HepG2 (cell line): Measurements from ENCODE around the gene ZNF117. TPM values are rescaled to one million over a fixed set of nuclear protein-coding genes. Genes with fewer than 3 reads are reported as not detected.

Experiments
- CREB1 ChIP-seq, 2 experiments: fragments of 450-650 bp in 1 of 2; IDR thresholded peaks; 2 replicates each; pipeline ENCODE4 v1.6.1; 2016 to 2017; ENCODE audit warnings: control low read depth in 1 of 2, mild to moderate bottlenecking in 1 of 2, missing compliant biosample characterization in 1 of 2, missing genetic modification characterization in 1 of 2
- ELF3 ChIP-seq: IDR thresholded peaks from 2 replicates; pipeline ENCODE4 v1.6.1; 2016; ENCODE audit warnings: missing genetic modification reagents, missing compliant biosample characterization
- ERF ChIP-seq: IDR thresholded peaks from 2 replicates; pipeline ENCODE4 v1.6.1; 2018; ENCODE audit warnings: missing biosample characterization, missing genetic modification reagents
- KDM2A ChIP-seq: sonication (generic); formaldehyde crosslinking; IDR thresholded peaks from 2 replicates; pipeline ENCODE4 v1.4.0; 2020; ENCODE audit warnings: low read depth, missing genetic modification reagents, borderline replicate concordance
- MTA1 ChIP-seq: sonication (generic); formaldehyde crosslinking; IDR thresholded peaks from 2 replicates; pipeline ENCODE4 v1.4.0; 2020; ENCODE audit warnings: missing genetic modification reagents, mild to moderate bottlenecking, borderline replicate concordance
- MXI1 ChIP-seq: IDR thresholded peaks from 3 replicates; pipeline ENCODE4 v1.6.1; 2012; ENCODE audit warnings: low read depth, low read length, inconsistent platforms, borderline replicate concordance
- PCBP2 ChIP-seq: fragments of 200-400 bp; formaldehyde crosslinking; optimal IDR thresholded peaks from 2 replicates; pipeline ENCODE3; 2018; ENCODE audit warnings: low read length, low read depth; ENCODE audit not compliant: poor library complexity, severe bottlenecking
- SCMH1 ChIP-seq: sonication (generic); formaldehyde crosslinking; IDR thresholded peaks from 2 replicates; pipeline ENCODE4 v1.9.0; 2021; ENCODE audit warnings: missing genetic modification reagents, mild to moderate bottlenecking, borderline replicate concordance
- ZFP36L2 ChIP-seq: sonication (generic); formaldehyde crosslinking; IDR thresholded peaks from 2 replicates; pipeline ENCODE4 v1.4.0; 2020; ENCODE audit warnings: missing genetic modification reagents
- ZNF234 ChIP-seq: sonication (generic); formaldehyde crosslinking; conservative IDR thresholded peaks from 2 replicates; pipeline ENCODE4 v1.5.1; 2020; ENCODE audit warnings: mild to moderate bottlenecking, missing genetic modification reagents
- ZNF577 ChIP-seq: sonication (generic); formaldehyde crosslinking; IDR thresholded peaks from 2 replicates; pipeline ENCODE4 v1.4.0; 2020; ENCODE audit warnings: mild to moderate bottlenecking, low read depth, missing genetic modification reagents, borderline replicate concordance
- ZNF777 ChIP-seq: sonication (generic); formaldehyde crosslinking; IDR thresholded peaks from 2 replicates; pipeline ENCODE4 v1.4.0; 2020; ENCODE audit warnings: missing genetic modification reagents
- ZNF878 ChIP-seq: sonication (generic); formaldehyde crosslinking; IDR thresholded peaks from 2 replicates; pipeline ENCODE4 v1.8.1; 2023; ENCODE audit warnings: mild to moderate bottlenecking, missing genetic modification reagents, moderate library complexity
- polyA plus RNA-seq, 8 experiments: library from polyadenylated mRNA; depleted of rRNA in 3 of 8; stranded (reverse) in 7 of 8; unstranded in 1 of 8; fragments of >200 nt; fragmentation: Illumina TruSeq in 4 of 8; extraction: Trizol in 4 of 8; gene quantifications; 2 replicates each; pipeline versions ENCODE4 v1.2.1 to v1.2.3, GENCODE V29; 2011 to 2016; ENCODE audit warnings: low read depth in 4 of 8, missing spikeins in 1 of 8, mixed read lengths in 1 of 8; ENCODE audit not compliant: insufficient read depth in 1 of 8
- total RNA-seq, 5 experiments: library from RNA; depleted of rRNA; stranded (reverse); fragments of >200 nt; fragmentation: Illumina TruSeq; extraction: Trizol; gene quantifications; 2 replicates each; pipeline ENCODE4 v1.2.3, GENCODE V29; 2016; ENCODE audit warnings: low read depth in 1 of 5
- TF ChIP-seq, protein P1 (sequence below): sonication (generic); formaldehyde crosslinking; IDR thresholded peaks from 2 replicates; pipeline ENCODE4 v1.8.0; 2022; ENCODE audit warnings: mild to moderate bottlenecking, missing genetic modification reagents, borderline replicate concordance
- TF ChIP-seq, protein P2 (sequence below): sonication (generic); formaldehyde crosslinking; IDR thresholded peaks from 2 replicates; pipeline ENCODE4 v1.4.0; 2020; ENCODE audit warnings: missing genetic modification reagents
- TF ChIP-seq, protein P3 (sequence below): sonication (generic); formaldehyde crosslinking; IDR thresholded peaks from 2 replicates; pipeline ENCODE4 v1.5.0; 2020; ENCODE audit warnings: missing genetic modification reagents
- TF ChIP-seq, protein P4 (sequence below): sonication (generic); formaldehyde crosslinking; IDR thresholded peaks from 2 replicates; pipeline ENCODE4 v1.4.0; 2020; ENCODE audit warnings: missing genetic modification reagents
- TF ChIP-seq, protein P5 (sequence below), 2 experiments: fragments of 450-650 bp in 1 of 2; sonication (generic) in 1 of 2; formaldehyde crosslinking; IDR thresholded peaks; 2 replicates each; pipeline versions ENCODE4 v1.5.0 to v1.8.0; 2020 to 2022; ENCODE audit warnings: mild to moderate bottlenecking in 1 of 2, missing genetic modification reagents in 1 of 2
- TF ChIP-seq, protein P6 (sequence below): IDR thresholded peaks from 2 replicates; pipeline ENCODE4 v1.6.1; 2016; ENCODE audit warnings: mild to moderate bottlenecking, missing biosample characterization, missing genetic modification reagents

The ZNF117 gene
- total and polyA plus RNA-seq, 2 of the 13 experiments (the other 11 are each of a cell fraction or from before 2014, with no cell fraction given): 6.6 to 20.0 TPM

DNA sequence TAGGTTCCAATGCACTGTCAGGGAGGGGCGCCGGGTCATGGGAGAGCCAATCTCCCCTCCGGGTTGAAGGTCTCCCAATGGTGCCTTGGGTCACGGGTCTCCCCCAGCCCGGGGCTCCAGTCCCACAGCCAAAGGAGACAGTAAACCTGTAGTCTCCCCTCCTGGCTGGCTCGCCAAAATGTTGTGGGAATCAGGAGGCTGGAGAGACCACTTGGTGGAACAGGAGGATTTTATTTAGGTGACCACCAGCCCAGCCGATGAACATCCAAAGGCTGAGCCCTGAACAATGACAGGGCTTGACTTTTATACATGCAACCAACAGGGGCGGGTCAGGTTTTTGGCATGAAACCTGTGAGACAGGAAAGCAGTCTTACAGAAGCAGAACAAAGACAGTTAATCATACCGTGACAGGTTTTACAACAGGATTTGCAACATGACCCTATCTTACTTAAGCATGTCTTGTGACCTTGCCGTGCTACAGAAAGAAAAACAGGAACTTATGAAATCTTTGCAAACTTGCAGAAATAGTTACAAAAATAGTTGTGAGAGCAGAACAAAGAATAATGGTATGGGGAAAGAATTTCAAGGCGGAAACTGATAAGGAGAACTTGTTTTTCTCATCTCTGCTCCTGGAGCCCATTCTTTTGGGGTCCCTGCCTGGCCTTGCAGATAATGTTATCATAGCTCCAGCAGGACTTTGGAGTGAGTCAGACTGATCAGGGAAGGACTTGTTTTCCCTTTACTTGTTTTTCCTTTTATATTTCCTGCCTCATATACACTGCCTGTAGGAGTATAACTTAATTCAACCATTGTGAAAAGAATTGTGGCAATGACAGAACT is 8.5 kb upstream of the ZNF117 start (continued):
- TF ChIP-seq, protein P1, sequence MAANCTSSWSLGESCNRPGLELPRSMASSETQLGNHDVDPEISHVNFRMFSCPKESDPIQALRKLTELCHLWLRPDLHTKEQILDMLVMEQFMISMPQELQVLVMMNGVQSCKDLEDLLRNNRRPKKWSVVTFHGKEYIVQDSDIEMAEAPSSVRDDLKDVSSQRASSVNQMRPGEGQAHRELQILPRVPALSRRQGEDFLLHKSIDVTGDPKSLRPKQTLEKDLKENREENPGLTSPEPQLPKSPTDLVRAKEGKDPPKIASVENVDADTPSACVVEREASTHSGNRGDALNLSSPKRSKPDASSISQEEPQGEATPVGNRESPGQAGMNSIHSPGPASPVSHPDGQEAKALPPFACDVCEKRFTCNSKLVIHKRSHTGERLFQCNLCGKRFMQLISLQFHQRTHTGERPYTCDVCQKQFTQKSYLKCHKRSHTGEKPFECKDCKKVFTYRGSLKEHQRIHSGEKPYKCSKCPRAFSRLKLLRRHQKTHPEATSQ (CRISPR knock-in tag): no peak; the same call in 1 of the 2 replicates
- TF ChIP-seq ZFP36L2 (no peak), MXI1 (no peak), ZNF234 (0 out of 2 replicates have a peak, but pooled peaks have one; percentile 63), ELF3 (CRISPR knock-in tag) (peak; percentile 96), ERF (CRISPR knock-in tag) (peak; percentile 85), MTA1 (CRISPR knock-in tag) (peak; percentile 16; the same call in 1 of the 2 replicates), CREB1 (IDR thresholded peaks at IDR 0.05) (no peak), CREB1 (CRISPR knock-in tag; IDR thresholded peaks at IDR 0.05) (peak; percentile 75), ZNF878 (CRISPR knock-in tag) (no peak), KDM2A (no peak), ZNF777 (no peak), PCBP2 (no peak), SCMH1 (CRISPR knock-in tag) (no peak), ZNF577 (CRISPR knock-in tag) (no peak)
- TF ChIP-seq, protein P2, sequence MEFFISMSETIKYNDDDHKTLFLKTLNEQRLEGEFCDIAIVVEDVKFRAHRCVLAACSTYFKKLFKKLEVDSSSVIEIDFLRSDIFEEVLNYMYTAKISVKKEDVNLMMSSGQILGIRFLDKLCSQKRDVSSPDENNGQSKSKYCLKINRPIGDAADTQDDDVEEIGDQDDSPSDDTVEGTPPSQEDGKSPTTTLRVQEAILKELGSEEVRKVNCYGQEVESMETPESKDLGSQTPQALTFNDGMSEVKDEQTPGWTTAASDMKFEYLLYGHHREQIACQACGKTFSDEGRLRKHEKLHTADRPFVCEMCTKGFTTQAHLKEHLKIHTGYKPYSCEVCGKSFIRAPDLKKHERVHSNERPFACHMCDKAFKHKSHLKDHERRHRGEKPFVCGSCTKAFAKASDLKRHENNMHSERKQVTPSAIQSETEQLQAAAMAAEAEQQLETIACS (CRISPR knock-in tag): no peak
- TF ChIP-seq, protein P3, sequence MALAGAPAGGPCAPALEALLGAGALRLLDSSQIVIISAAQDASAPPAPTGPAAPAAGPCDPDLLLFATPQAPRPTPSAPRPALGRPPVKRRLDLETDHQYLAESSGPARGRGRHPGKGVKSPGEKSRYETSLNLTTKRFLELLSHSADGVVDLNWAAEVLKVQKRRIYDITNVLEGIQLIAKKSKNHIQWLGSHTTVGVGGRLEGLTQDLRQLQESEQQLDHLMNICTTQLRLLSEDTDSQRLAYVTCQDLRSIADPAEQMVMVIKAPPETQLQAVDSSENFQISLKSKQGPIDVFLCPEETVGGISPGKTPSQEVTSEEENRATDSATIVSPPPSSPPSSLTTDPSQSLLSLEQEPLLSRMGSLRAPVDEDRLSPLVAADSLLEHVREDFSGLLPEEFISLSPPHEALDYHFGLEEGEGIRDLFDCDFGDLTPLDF (CRISPR knock-in tag): no peak
- TF ChIP-seq, protein P4, sequence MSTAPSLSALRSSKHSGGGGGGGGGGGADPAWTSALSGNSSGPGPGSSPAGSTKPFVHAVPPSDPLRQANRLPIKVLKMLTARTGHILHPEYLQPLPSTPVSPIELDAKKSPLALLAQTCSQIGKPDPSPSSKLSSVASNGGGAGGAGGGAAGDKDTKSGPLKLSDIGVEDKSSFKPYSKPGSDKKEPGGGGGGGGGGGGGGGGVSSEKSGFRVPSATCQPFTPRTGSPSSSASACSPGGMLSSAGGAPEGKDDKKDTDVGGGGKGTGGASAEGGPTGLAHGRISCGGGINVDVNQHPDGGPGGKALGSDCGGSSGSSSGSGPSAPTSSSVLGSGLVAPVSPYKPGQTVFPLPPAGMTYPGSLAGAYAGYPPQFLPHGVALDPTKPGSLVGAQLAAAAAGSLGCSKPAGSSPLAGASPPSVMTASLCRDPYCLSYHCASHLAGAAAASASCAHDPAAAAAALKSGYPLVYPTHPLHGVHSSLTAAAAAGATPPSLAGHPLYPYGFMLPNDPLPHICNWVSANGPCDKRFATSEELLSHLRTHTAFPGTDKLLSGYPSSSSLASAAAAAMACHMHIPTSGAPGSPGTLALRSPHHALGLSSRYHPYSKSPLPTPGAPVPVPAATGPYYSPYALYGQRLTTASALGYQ: peak; percentile 92
- TF ChIP-seq, protein P5, sequence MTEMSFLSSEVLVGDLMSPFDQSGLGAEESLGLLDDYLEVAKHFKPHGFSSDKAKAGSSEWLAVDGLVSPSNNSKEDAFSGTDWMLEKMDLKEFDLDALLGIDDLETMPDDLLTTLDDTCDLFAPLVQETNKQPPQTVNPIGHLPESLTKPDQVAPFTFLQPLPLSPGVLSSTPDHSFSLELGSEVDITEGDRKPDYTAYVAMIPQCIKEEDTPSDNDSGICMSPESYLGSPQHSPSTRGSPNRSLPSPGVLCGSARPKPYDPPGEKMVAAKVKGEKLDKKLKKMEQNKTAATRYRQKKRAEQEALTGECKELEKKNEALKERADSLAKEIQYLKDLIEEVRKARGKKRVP (CRISPR knock-in tag; IDR thresholded peaks at IDR 0.05): peak in 1 of 2 experiments; percentile 97; a peak in 2 of 4 replicates
- TF ChIP-seq, protein P6, sequence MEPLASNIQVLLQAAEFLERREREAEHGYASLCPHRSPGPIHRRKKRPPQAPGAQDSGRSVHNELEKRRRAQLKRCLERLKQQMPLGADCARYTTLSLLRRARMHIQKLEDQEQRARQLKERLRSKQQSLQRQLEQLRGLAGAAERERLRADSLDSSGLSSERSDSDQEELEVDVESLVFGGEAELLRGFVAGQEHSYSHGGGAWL (CRISPR knock-in tag): no peak
